ACC112 (cell line): ENCODE data around the gene IFT57.

Experiments
- H2AFZ ChIP-seq: fragments of 200-600 bp; sonication (generic); one replicate; pipeline ENCODE4 v1.6.0; 2017; ENCODE audit warnings: antibody characterized with exemption, low read length; ENCODE audit not compliant: unreplicated experiment
- H3K27ac ChIP-seq: fragments of 200-600 bp; sonication (generic); 2 replicates; pipeline ENCODE4 v1.5.1; 2014; ENCODE audit warnings: low read depth, mild to moderate bottlenecking, antibody characterized with exemption, low read length, moderate library complexity
- H3K27me3 ChIP-seq: fragments of 200-600 bp; sonication (generic); 2 replicates; pipeline ENCODE4 v1.6.1; 2014; ENCODE audit warnings: mild to moderate bottlenecking, antibody characterized with exemption, low read length, moderate library complexity, mixed read lengths; ENCODE audit not compliant: insufficient read depth
- H3K36me3 ChIP-seq: fragments of 200-600 bp; sonication (generic); 2 replicates; pipeline ENCODE4 v1.6.1; 2016; ENCODE audit warnings: mild to moderate bottlenecking, antibody characterized with exemption, low read length, moderate library complexity, mixed read lengths; ENCODE audit not compliant: insufficient read depth
- H3K4me1 ChIP-seq: fragments of 200-600 bp; sonication (generic); one replicate; pipeline ENCODE4 v1.6.1; 2016; ENCODE audit warnings: low read length, mixed read lengths; ENCODE audit not compliant: insufficient read depth, unreplicated experiment, control insufficient read depth
- H3K4me3 ChIP-seq: fragments of 200-600 bp; sonication (generic); 2 replicates; pipeline ENCODE4 v1.5.1; 2014; ENCODE audit warnings: mild to moderate bottlenecking, low read depth, low read length
- H3K79me2 ChIP-seq: fragments of 200-600 bp; sonication (generic); one replicate; pipeline ENCODE4 v1.6.0; 2016; ENCODE audit warnings: low read length; ENCODE audit not compliant: control insufficient read depth, unreplicated experiment, insufficient read depth

IFT57 gene

GRCh38 chr3:108241721-108242120 is 19.5 kb upstream of the IFT57 start:
- H3K79me2 ChIP-seq, result no peaks in the 10 kb centered on the region

GRCh38 chr3:108241146-108241545 is 18.9 kb upstream of the IFT57 start:
- Histone ChIP-seq H3K4me1 (no peaks in the 10 kb centered on the region), H3K79me2 (no peaks in the 10 kb centered on the region), H3K27me3 (no peaks in the 10 kb centered on the region), H3K4me3 (no peak overlapping the region), H2AFZ (no peak overlapping the region), H3K36me3 (no peaks in the 10 kb centered on the region), H3K27ac (no peak overlapping the region)

More at GRCh38 chr3:108241721-108242120, 19.5 kb upstream of the IFT57 start:
- no peaks in the 10 kb centered on the region for H3K36me3 ChIP-seq
- no peaks in the 10 kb centered on the region for H3K27me3 ChIP-seq
- H3K4me3 ChIP-seq, result no peak overlapping the region
- H3K4me1 ChIP-seq, result no peaks in the 10 kb centered on the region
- no peak overlapping the region for H3K27ac ChIP-seq
- no peak overlapping the region for H2AFZ ChIP-seq

- no peak overlapping the region for H3K4me3 ChIP-seq
- H3K36me3 ChIP-seq, result no peaks in the 10 kb centered on the region
- no peak overlapping the region for H2AFZ ChIP-seq
- no peak overlapping the region for H3K27ac ChIP-seq
- H3K79me2 ChIP-seq, result no peaks in the 10 kb centered on the region
- no peaks in the 10 kb centered on the region for H3K27me3 ChIP-seq
- H3K4me1 ChIP-seq, result no peaks in the 10 kb centered on the region
Observed at GRCh38 chr3:108239082-108239481, 16.9 kb upstream of the IFT57 start.

- Histone ChIP-seq H3K27ac (no peak overlapping the region), H3K36me3 (no peaks in the 10 kb centered on the region), H3K4me1 (no peaks in the 10 kb centered on the region), H3K4me3 (no peak overlapping the region), H2AFZ (no peak overlapping the region), H3K79me2 (no peaks in the 10 kb centered on the region), H3K27me3 (no peaks in the 10 kb centered on the region)
Observed at GRCh38 chr3:108235290-108235689, 13.1 kb upstream of the IFT57 start.

GRCh38 chr3:108234387-108234957 is 12.2 kb upstream of the IFT57 start:
- Histone ChIP-seq H2AFZ (no peak overlapping the region), H3K27me3 (no peaks in the 10 kb centered on the region), H3K79me2 (no peaks in the 10 kb centered on the region), H3K27ac (no peak overlapping the region), H3K4me1 (no peaks in the 10 kb centered on the region), H3K4me3 (no peak overlapping the region), H3K36me3 (no peaks in the 10 kb centered on the region)

- no peaks in the 10 kb centered on the region for H3K36me3 ChIP-seq
- H2AFZ ChIP-seq, result no peak overlapping the region
- no peaks in the 10 kb centered on the region for H3K79me2 ChIP-seq
- no peak overlapping the region for H3K4me3 ChIP-seq
- peaks cover 14% of the 10 kb centered on the region for H3K4me1 ChIP-seq
- no peak overlapping the region for H3K27ac ChIP-seq
- H3K27me3 ChIP-seq, result no peaks in the 10 kb centered on the region
Observed at GRCh38 chr3:108228286-108228685, 6.1 kb upstream of the IFT57 start.

- no peaks in the 10 kb centered on the region for H3K79me2 ChIP-seq
- no peak overlapping the region for H2AFZ ChIP-seq
- H3K4me3 ChIP-seq, result no peak overlapping the region
- H3K27ac ChIP-seq, result no peak overlapping the region
- no peaks in the 10 kb centered on the region for H3K27me3 ChIP-seq
- no peaks in the 10 kb centered on the region for H3K36me3 ChIP-seq
- peaks cover 16% of the 10 kb centered on the region for H3K4me1 ChIP-seq
Observed at GRCh38 chr3:108227131-108227530, 4.9 kb upstream of the IFT57 start.

- H3K27ac ChIP-seq, result no peak overlapping the region
- peaks cover 18% of the 10 kb centered on the region for H3K79me2 ChIP-seq
- H3K27me3 ChIP-seq, result no peaks in the 10 kb centered on the region
- peaks cover 21% of the 10 kb centered on the region for H3K4me1 ChIP-seq
- no peaks in the 10 kb centered on the region for H3K36me3 ChIP-seq
- no peak overlapping the region for H3K4me3 ChIP-seq
- no peak overlapping the region for H2AFZ ChIP-seq
Observed at GRCh38 chr3:108225221-108225620, 3.0 kb upstream of the IFT57 start.

- peak overlapping the region; percentile 87 for H2AFZ ChIP-seq
- H3K79me2 ChIP-seq, result peaks cover 28% of the 10 kb centered on the region
- peak overlapping the region; percentile 97 for H3K4me3 ChIP-seq
- 0 out of 2 replicates have a peak overlapping the region, but pooled peaks have one; percentile 1 for H3K27ac ChIP-seq
- no peaks in the 10 kb centered on the region for H3K27me3 ChIP-seq
- no peaks in the 10 kb centered on the region for H3K36me3 ChIP-seq
- H3K4me1 ChIP-seq, result peaks cover 34% of the 10 kb centered on the region
Observed at GRCh38 chr3:108223928-108224327, 1.7 kb upstream of the IFT57 start.

- Histone ChIP-seq H3K27me3 (no peaks in the 10 kb centered on the region), H3K4me1 (peaks cover 42% of the 10 kb centered on the region), H2AFZ (peak overlapping the region; percentile 87), H3K36me3 (0 out of 2 replicates have a peak, but pooled peaks cover 4% of the 10 kb centered on the region), H3K79me2 (peaks cover 28% of the 10 kb centered on the region), H3K27ac (peak overlapping the region; percentile 58), H3K4me3 (peak overlapping the region; percentile 97)
Observed at GRCh38 chr3:108222853-108223565, 785 bp upstream of the IFT57 start.

- Histone ChIP-seq H3K27ac (peak overlapping the region; percentile 79), H3K36me3 (peaks cover 8% of the 10 kb centered on the region; the same call in 1 of the 2 replicates), H3K4me3 (peak overlapping the region; percentile 97), H2AFZ (peak overlapping the region; percentile 65), H3K4me1 (peaks cover 44% of the 10 kb centered on the region), H3K79me2 (peaks cover 28% of the 10 kb centered on the region), H3K27me3 (no peaks in the 10 kb centered on the region)
Observed at GRCh38 chr3:108221393-108221792, 831 bp downstream of the IFT57 start.
